Right lobe of liver (tissue), 6 donors: ENCODE data around the gene BEND6. TPM values are rescaled to one million over a fixed set of nuclear protein-coding genes. Genes with fewer than 3 reads are reported as not detected.

Source experiments
- ATAC-seq, 4 donors: fragments of 200-7000 bp; cut with Tn5 transposase; one replicate each; pipeline ENCODE4 v1.9.1; 2020; ENCODE audit warnings: mild to moderate bottlenecking in 4 of 4, moderate library complexity in 4 of 4
- DNase-seq, 3 donors: peaks; one replicate each; pipeline ENCODE4 v3.0.0-alpha.2; 2020
- H3K27ac ChIP-seq, 3 donors: fragments of 200-600 bp; one replicate each; pipeline ENCODE4 v1.8.0; 2022
- H3K27me3 ChIP-seq, 2 donors: fragments of 200-600 bp; one replicate each; pipeline ENCODE4 v1.8.0; 2022
- H3K36me3 ChIP-seq, 4 donors: fragments of 200-600 bp; sonication (generic) in 1 of 4; one replicate each; pipeline versions ENCODE4 v1.5.1 to v1.8.0; 2017 to 2022; ENCODE audit warnings: control low read depth in 1 of 4
- H3K4me1 ChIP-seq, 4 donors: fragments of 200-600 bp; sonication (generic) in 1 of 4; one replicate each; pipeline versions ENCODE4 v1.5.1 to v1.8.0; 2017 to 2022; ENCODE audit warnings: control low read depth in 1 of 4
- H3K4me3 ChIP-seq, 3 donors: fragments of 200-600 bp; one replicate each; pipeline ENCODE4 v1.8.0; 2022
- H3K9me3 ChIP-seq, 4 donors: fragments of 200-600 bp; sonication (generic) in 1 of 4; one replicate each; pipeline versions ENCODE4 v1.5.1 to v1.8.0; 2017 to 2022; ENCODE audit warnings: control low read depth in 1 of 4
- POLR2A ChIP-seq: fragments of 450-650 bp; IDR thresholded peaks from one replicate; pipeline ENCODE4 v1.6.1; 2017; ENCODE audit warnings: antibody characterized with exemption, mild to moderate bottlenecking
- whole genome bisulfite sequencing: methylation state at CpG from one replicate; pipeline ENCODE4 v1.1.6; 2018; ENCODE audit warnings: low coverage, low lambda C conversion rate; ENCODE audit not compliant: insufficient coverage; ENCODE audit errors: missing lambda C conversion rate; 5-methylcytosine and 5-hydroxymethylcytosine counted together
- intact Hi-C, 2 donors: fragments of 100-400 bp; cut with DNase I; formaldehyde crosslinking; loops; one replicate each; pipeline versions ENCODE4 v1.11.2 to v1.14.1; 2022
- small RNA-seq, 2 experiments: library from RNA; depleted of rRNA; stranded (forward); fragments of <200 nt; gene quantifications; one replicate each; pipeline ENCODE3, GENCODE V24; 2016
- total RNA-seq, 6 experiments: library from RNA; depleted of rRNA in 2 of 6; stranded (reverse); fragments of >200 nt in 2 of 6; fragmentation: NEBNext Ultra II Directional in 3 of 6; extraction: Animal tissue kit (Norgen Biotek cat#: 25700) in 3 of 6; gene quantifications; one replicate each; pipeline versions ENCODE4 v1.1.0 to v1.2.4, GENCODE V29; 2016 to 2023
- TF ChIP-seq, protein P1 (sequence below), 4 donors: fragments of 200-600 bp in 3 of 4; fragments of 450-650 bp in 1 of 4; IDR thresholded peaks; one replicate each; pipeline versions ENCODE4 v1.5.1 to v1.8.0; 2016 to 2022; ENCODE audit warnings: antibody characterized with exemption in 4 of 4, mild to moderate bottlenecking in 2 of 4
- donor health status: DM: no; HTN: yes; CAD: no.
- donor health status: DM: no; HTN: no; CAD: no.
- donor health status: DM: no; HTN: no; CAD: no.
- donor health status: DM: no; HTN: yes; CAD: no.
- donor health status: DM: no; HTN: yes; CAD: no.

BEND6 gene
- total RNA-seq, 6 experiments from 2014 or later: not detected

DNA sequence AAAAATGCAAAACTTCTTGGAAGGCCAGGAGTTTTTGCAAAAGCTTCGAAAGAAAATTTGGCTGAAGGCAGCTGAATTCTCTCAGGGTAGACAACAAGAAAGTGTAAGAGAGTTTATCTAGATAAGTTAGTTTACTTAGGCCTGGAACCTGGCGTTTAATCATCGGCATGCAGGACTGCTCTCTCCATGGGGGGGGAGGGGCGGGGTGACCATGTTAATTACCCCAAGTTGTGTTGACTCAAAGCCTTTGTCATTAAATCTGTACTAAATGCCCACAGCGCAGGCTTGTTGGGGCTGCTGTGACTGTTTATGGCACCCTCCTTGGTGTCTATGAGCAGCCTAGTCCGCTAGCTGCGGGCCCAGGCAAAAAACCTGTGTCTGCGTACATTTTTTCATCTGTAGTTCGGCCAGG, 115.0 kb downstream of the BEND6 start:
- Histone ChIP-seq H3K27ac (no peak overlapping the region), H3K36me3 (peaks cover 0 to 3% (median 0%) of the 10 kb centered on the region in 4 donors), H3K27me3 (no peaks in the 10 kb centered on the region), H3K9me3 (no peaks in the 10 kb centered on the region), H3K4me1 (no peaks in the 10 kb centered on the region), H3K4me3 (no peak overlapping the region)
- intact Hi-C loops: no loop called here
- WGBS: 58% methylated on average over 5 of the region's 9 CpGs
- DNase-seq (no peak), ATAC-seq (no peak)
- no peak for TF ChIP-seq POLR2A
- TF ChIP-seq, protein P1, sequence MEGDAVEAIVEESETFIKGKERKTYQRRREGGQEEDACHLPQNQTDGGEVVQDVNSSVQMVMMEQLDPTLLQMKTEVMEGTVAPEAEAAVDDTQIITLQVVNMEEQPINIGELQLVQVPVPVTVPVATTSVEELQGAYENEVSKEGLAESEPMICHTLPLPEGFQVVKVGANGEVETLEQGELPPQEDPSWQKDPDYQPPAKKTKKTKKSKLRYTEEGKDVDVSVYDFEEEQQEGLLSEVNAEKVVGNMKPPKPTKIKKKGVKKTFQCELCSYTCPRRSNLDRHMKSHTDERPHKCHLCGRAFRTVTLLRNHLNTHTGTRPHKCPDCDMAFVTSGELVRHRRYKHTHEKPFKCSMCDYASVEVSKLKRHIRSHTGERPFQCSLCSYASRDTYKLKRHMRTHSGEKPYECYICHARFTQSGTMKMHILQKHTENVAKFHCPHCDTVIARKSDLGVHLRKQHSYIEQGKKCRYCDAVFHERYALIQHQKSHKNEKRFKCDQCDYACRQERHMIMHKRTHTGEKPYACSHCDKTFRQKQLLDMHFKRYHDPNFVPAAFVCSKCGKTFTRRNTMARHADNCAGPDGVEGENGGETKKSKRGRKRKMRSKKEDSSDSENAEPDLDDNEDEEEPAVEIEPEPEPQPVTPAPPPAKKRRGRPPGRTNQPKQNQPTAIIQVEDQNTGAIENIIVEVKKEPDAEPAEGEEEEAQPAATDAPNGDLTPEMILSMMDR (IDR thresholded peaks at IDR 0.05): no peak

DNA sequence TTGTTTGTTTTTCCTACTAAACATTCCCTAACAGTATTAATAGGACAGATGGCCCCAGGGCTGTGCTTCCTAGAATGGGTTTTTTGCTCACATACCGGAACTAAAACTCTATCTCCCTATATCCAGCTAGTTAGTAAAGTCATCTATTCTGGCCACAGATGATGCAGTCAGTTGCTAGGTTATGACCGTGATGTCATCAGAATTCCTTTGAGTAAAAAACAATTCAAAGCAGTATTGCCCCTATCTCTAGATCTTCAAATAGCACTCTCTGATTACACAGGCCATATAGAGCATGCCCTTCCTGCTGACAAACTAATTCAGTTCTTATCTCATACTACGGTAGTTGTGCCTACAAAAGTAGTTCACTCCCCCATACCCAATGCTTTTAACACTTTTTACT, 117.2 kb downstream of the BEND6 start:
- intact Hi-C loops: no loop called here
- 42% methylated on average over 1 of the region's 3 CpGs for WGBS
- Histone ChIP-seq H3K4me3 (no peak overlapping the region), H3K27me3 (no peaks in the 10 kb centered on the region), H3K9me3 (no peaks in the 10 kb centered on the region), H3K4me1 (no peaks in the 10 kb centered on the region), H3K36me3 (no peaks in the 10 kb centered on the region), H3K27ac (no peak overlapping the region)
- no peak for TF ChIP-seq POLR2A
- TF ChIP-seq, protein P1 (IDR thresholded peaks at IDR 0.05): no peak
- no peak for DNase-seq
- ATAC-seq: no peak

DNA sequence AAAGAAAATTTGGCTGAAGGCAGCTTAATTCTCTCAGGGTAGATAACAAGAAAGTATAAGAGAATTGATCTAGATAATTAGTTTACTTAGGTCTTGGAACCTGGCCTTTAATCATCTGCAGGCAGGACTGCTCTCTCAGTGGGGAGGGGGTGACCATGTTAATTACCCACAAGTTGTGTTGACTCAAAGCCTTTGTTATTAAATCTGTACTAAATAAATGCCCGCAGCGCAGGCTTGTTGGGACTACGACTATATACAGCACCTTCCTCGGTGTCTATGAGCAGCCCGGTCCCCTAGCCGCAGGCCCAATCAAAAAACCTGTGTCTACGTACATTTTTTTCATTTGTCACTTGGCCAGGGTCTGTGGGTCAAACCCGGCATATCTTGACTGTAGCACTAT, 119.5 kb downstream of the BEND6 start:
- intact Hi-C loops: no loop called here
- DNase-seq: no peak
- Histone ChIP-seq H3K36me3 (no peaks in the 10 kb centered on the region), H3K27me3 (no peaks in the 10 kb centered on the region), H3K4me3 (no peak overlapping the region), H3K9me3 (no peaks in the 10 kb centered on the region), H3K4me1 (no peaks in the 10 kb centered on the region), H3K27ac (no peak overlapping the region)
- TF ChIP-seq POLR2A: no peak
- TF ChIP-seq, protein P1 (IDR thresholded peaks at IDR 0.05): no peak
- ATAC-seq: no peak
- WGBS: 89% methylated on average over 7 of the region's 8 CpGs

DNA sequence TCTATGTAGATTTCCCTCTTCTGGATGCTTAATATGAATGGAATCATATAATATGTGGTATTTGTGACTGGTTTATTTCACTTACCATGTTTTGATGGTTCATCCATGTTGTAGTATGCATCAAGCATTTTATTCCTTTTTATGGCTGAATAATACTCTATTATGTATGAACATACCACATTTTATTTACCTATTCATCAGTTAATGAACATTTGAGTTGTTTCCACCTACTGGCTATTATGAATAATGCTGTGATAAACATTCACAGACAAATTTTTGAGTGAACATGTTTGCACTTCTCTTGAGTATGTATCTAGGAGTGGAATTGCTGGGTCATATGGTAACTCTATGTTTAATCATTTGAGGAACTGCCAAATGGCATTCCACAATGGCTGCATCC, 120.2 kb downstream of the BEND6 start:
- no peaks in the 10 kb centered on the region for H3K36me3 ChIP-seq
- no peaks in the 10 kb centered on the region for H3K27me3 ChIP-seq
- intact Hi-C loops: no loop called here
- H3K4me3 ChIP-seq: no peak overlapping the region
- DNase-seq (no peak), ATAC-seq (no peak)
- no peaks in the 10 kb centered on the region for H3K9me3 ChIP-seq
- no peaks in the 10 kb centered on the region for H3K4me1 ChIP-seq
- H3K27ac ChIP-seq: no peak overlapping the region
- TF ChIP-seq, protein P1 (IDR thresholded peaks at IDR 0.05): no peak
- no peak for TF ChIP-seq POLR2A

Small RNAs within 50 kb of the gene (small RNA-seq; reads per million reads assigned to genes)
- gene FTH1P15 (0 reads per million in 2 experiments), gene RNU6-626P (0 reads per million in 2 experiments)

Other genes with a start within 250 kb of the BEND6 start
- 1 to 10 TPM; 3.2 to 6.5 (median 4.5) TPM for gene KIAA1586, start 91.6 kb downstream of the BEND6 start, total RNA-seq
- 10 to 100 TPM; 14.4 to 24.9 (median 19.1) TPM for gene ZNF451, start 135.1 kb downstream of the BEND6 start, total RNA-seq
- gene BAG2, start 217.2 kb downstream of the BEND6 start, total RNA-seq: 1 to 10 TPM; 2.8 to 6.2 (median 4.3) TPM